IMR-90 (cell line): ENCODE results near the gene TIFAB. TPM values are rescaled to one million over a fixed set of nuclear protein-coding genes. Genes with fewer than 3 reads are reported as not detected.

Experiments
- ATAC-seq: fragments of 200-7000 bp; cut with Tn5 transposase; 2 replicates; pipeline ENCODE4 v1.9.1; 2020; ENCODE audit warnings: low read depth, mild to moderate bottlenecking, moderate library complexity
- BruUV-seq: library from RNA; stranded (reverse); fragments of 400-500 nt; replicated peaks from 2 replicates; lab custom pipeline; 2021; lab: Mats Ljungman, UMichigan
- CTCF ChIA-PET: fragments of 300-600 bp; formaldehyde crosslinking; extraction: SDS; loops from one replicate; lab custom pipeline; 2021; ENCODE audit warnings: antibody characterized with exemption; lab: Yijun Ruan, JAX
- POLR2A ChIA-PET: fragments of 300-600 bp; sonication (Branson Sonifier 250); formaldehyde crosslinking; loops from one replicate; lab custom pipeline; 2022; ENCODE audit warnings: antibody characterized with exemption; ENCODE audit not compliant: unreplicated experiment; lab: Charles Lee
- DNase-seq: peaks from one replicate; pipeline ENCODE4 v3.0.0; 2013
- H2AFZ ChIP-seq: replicated peaks from 2 replicates; pipeline ENCODE3; 2013; ENCODE audit warnings: low read length, mild to moderate bottlenecking; ENCODE audit not compliant: poor library complexity
- H2AK5ac ChIP-seq: 2 replicates; pipeline ENCODE4 v1.6.1; 2013; ENCODE audit warnings: low read depth, low read length, inconsistent platforms
- H2AK9ac ChIP-seq: replicated peaks from 2 replicates; pipeline ENCODE3; 2013; ENCODE audit warnings: mild to moderate bottlenecking, low read depth, low read length, moderate library complexity; ENCODE audit not compliant: poor library complexity
- H2BK120ac ChIP-seq: 2 replicates; pipeline ENCODE4 v1.6.1; 2013; ENCODE audit warnings: low read depth, low read length, inconsistent platforms
- H2BK15ac ChIP-seq: 3 replicates; pipeline ENCODE4 v1.6.1; 2013; ENCODE audit warnings: low read depth, low read length, inconsistent platforms
- H2BK20ac ChIP-seq: 2 replicates; pipeline ENCODE4 v1.6.1; 2013; ENCODE audit warnings: low read depth, mild to moderate bottlenecking, inconsistent platforms, low read length, moderate library complexity
- H2BK5ac ChIP-seq: 2 replicates; pipeline ENCODE4 v1.6.1; 2013; ENCODE audit warnings: mild to moderate bottlenecking, low read depth, low read length, inconsistent platforms; ENCODE audit not compliant: poor library complexity, severe bottlenecking
- H3K14ac ChIP-seq: replicated peaks from 2 replicates; pipeline ENCODE4 v1.6.1; 2013; ENCODE audit warnings: low read depth, low read length, inconsistent platforms
- H3K18ac ChIP-seq: 2 replicates; pipeline ENCODE4 v1.6.1; 2013; ENCODE audit warnings: low read depth, low read length, control low read depth
- H3K23ac ChIP-seq: 2 replicates; pipeline ENCODE4 v1.6.1; 2013; ENCODE audit warnings: low read depth, low read length, inconsistent platforms
- H3K27ac ChIP-seq: 2 replicates; pipeline ENCODE4 v1.5.1; 2013; ENCODE audit warnings: mild to moderate bottlenecking, control low read depth, low read length; ENCODE audit not compliant: insufficient read depth
- H3K27me3 ChIP-seq: 2 replicates; pipeline ENCODE4 v1.6.1; 2013; ENCODE audit warnings: low read length; ENCODE audit not compliant: control insufficient read depth, insufficient read depth
- H3K36me3 ChIP-seq: 2 replicates; pipeline ENCODE4 v1.6.1; 2013; ENCODE audit warnings: low read length, mixed read lengths; ENCODE audit not compliant: control insufficient read depth, insufficient read depth
- H3K4ac ChIP-seq: 2 replicates; pipeline ENCODE4 v1.6.1; 2013; ENCODE audit warnings: low read depth, low read length, inconsistent platforms
- H3K4me1 ChIP-seq: 2 replicates; pipeline ENCODE4 v1.6.1; 2013; ENCODE audit warnings: low read length, mixed read lengths; ENCODE audit not compliant: control insufficient read depth, insufficient read depth
- H3K4me2 ChIP-seq: 2 replicates; pipeline ENCODE4 v1.6.1; 2013; ENCODE audit warnings: low read depth, mild to moderate bottlenecking, control low read depth, low read length, moderate library complexity
- H3K4me3 ChIP-seq: 2 replicates; pipeline ENCODE4 v1.5.1; 2013; ENCODE audit warnings: low read depth, mild to moderate bottlenecking, control low read depth, low read length, moderate library complexity; ENCODE audit not compliant: insufficient read depth
- H3K56ac ChIP-seq: 2 replicates; pipeline ENCODE4 v1.6.1; 2013; ENCODE audit warnings: low read length, inconsistent platforms; ENCODE audit not compliant: insufficient read depth; ENCODE audit errors: extremely low read depth
- H3K79me1 ChIP-seq, 2 experiments: 2 replicates each; pipeline ENCODE4 v1.6.1; 2013; ENCODE audit warnings: low read length in 2 of 2, inconsistent platforms in 1 of 2, low read depth in 1 of 2
- H3K9ac ChIP-seq: 2 replicates; pipeline ENCODE4 v1.6.1; 2013; ENCODE audit warnings: low read depth, low read length, control low read depth
- H3K9me1 ChIP-seq: 2 replicates; pipeline ENCODE4 v1.6.1; 2013; ENCODE audit warnings: low read length, inconsistent platforms; ENCODE audit not compliant: insufficient read depth
- H3K9me3 ChIP-seq: 2 replicates; pipeline ENCODE4 v1.6.1; 2013; ENCODE audit warnings: low read length; ENCODE audit not compliant: control insufficient read depth, insufficient read depth
- H4K20me1 ChIP-seq: 2 replicates; pipeline ENCODE4 v1.6.1; 2013; ENCODE audit warnings: low read length, inconsistent platforms; ENCODE audit not compliant: insufficient read depth
- H4K5ac ChIP-seq: 2 replicates; pipeline ENCODE4 v1.6.1; 2013; ENCODE audit warnings: mild to moderate bottlenecking, low read depth, low read length, control low read depth
- H4K8ac ChIP-seq, 2 experiments: 2 replicates each; pipeline ENCODE4 v1.6.1; 2013; ENCODE audit warnings: low read depth in 2 of 2, low read length in 2 of 2, control low read depth in 1 of 2, inconsistent platforms in 1 of 2
- H4K91ac ChIP-seq: 2 replicates; pipeline ENCODE4 v1.6.1; 2013; ENCODE audit warnings: low read depth, low read length, inconsistent platforms; ENCODE audit not compliant: insufficient read depth
- BHLHE40 ChIP-seq: fragments of 150-350 bp; IDR thresholded peaks from 2 replicates; pipeline ENCODE4 v1.6.1; 2016; ENCODE audit warnings: mild to moderate bottlenecking, low read depth, low read length
- CEBPB ChIP-seq: IDR thresholded peaks from 2 replicates; pipeline ENCODE4 v1.6.1; 2012; ENCODE audit warnings: low read depth, low read length, improper control_type of control experiment
- CHD1 ChIP-seq: IDR thresholded peaks from 2 replicates; pipeline ENCODE4 v1.6.1; 2012; ENCODE audit warnings: low read depth, low read length, improper control_type of control experiment
- CTCF ChIP-seq: conservative IDR thresholded peaks from 2 replicates; pipeline ENCODE4 v1.5.1; 2012; ENCODE audit warnings: mild to moderate bottlenecking, low read depth, low read length, improper control_type of control experiment
- ELK1 ChIP-seq: fragments of 150-350 bp; IDR thresholded peaks from 2 replicates; pipeline ENCODE4 v1.6.1; 2016; ENCODE audit warnings: low read depth, mild to moderate bottlenecking, low read length, moderate library complexity, borderline replicate concordance
- FOS ChIP-seq: fragments of 150-350 bp; IDR thresholded peaks from 2 replicates; pipeline ENCODE4 v1.6.1; 2016; ENCODE audit warnings: low read depth, low read length
- MAFK ChIP-seq: IDR thresholded peaks from 2 replicates; pipeline ENCODE4 v1.6.1; 2012; ENCODE audit warnings: low read depth, low read length, improper control_type of control experiment
- MAZ ChIP-seq: IDR thresholded peaks from 2 replicates; pipeline ENCODE4 v1.6.1; 2012; ENCODE audit warnings: low read depth, mild to moderate bottlenecking, low read length, improper control_type of control experiment, moderate library complexity, borderline replicate concordance
- MXI1 ChIP-seq: IDR thresholded peaks from 2 replicates; pipeline ENCODE4 v1.6.1; 2012; ENCODE audit warnings: low read depth, mild to moderate bottlenecking, low read length, moderate library complexity, borderline replicate concordance
- NFE2L2 ChIP-seq: fragments of 150-350 bp; IDR thresholded peaks from 2 replicates; pipeline ENCODE4 v1.6.1; 2016; ENCODE audit warnings: low read depth, mild to moderate bottlenecking, low read length
- POLR2A ChIP-seq: IDR thresholded peaks from 2 replicates; pipeline ENCODE4 v1.6.1; 2012; ENCODE audit warnings: mild to moderate bottlenecking, low read depth, low read length
- RAD21 ChIP-seq: IDR thresholded peaks from 2 replicates; pipeline ENCODE4 v1.6.1; 2012; ENCODE audit warnings: low read length, improper control_type of control experiment
- RCOR1 ChIP-seq: IDR thresholded peaks from 2 replicates; pipeline ENCODE4 v1.6.1; 2012; ENCODE audit warnings: mild to moderate bottlenecking, low read length, improper control_type of control experiment; ENCODE audit not compliant: insufficient replicate concordance
- SMC3 ChIP-seq: fragments of 150-350 bp; IDR thresholded peaks from 2 replicates; pipeline ENCODE4 v1.6.1; 2016; ENCODE audit warnings: low read depth, mild to moderate bottlenecking, antibody characterized with exemption, low read length, moderate library complexity
- USF2 ChIP-seq: fragments of 150-350 bp; IDR thresholded peaks from 2 replicates; pipeline ENCODE4 v1.6.1; 2017; ENCODE audit warnings: mild to moderate bottlenecking, antibody characterized with exemption, low read length, low read depth
- WGBS, 2 experiments: methylation state at CpG; one replicate each; pipeline versions ENCODE4 v1.1.5 to v1.1.7; 2013; ENCODE audit warnings: missing lambda C conversion rate in 2 of 2; ENCODE audit not compliant: insufficient read length in 1 of 2; ENCODE audit errors: extremely low coverage in 2 of 2; 5-methylcytosine and 5-hydroxymethylcytosine counted together
- dilution Hi-C: fragments of 300-500 bp; cut with HindIII; formaldehyde crosslinking; loops from one replicate; pipeline ENCODE4 v1.14.3; 2018; ENCODE audit warnings: low sequenced_read_pairs; ENCODE audit not compliant: unreplicated experiment
- in situ Hi-C: fragments of 300-500 bp; cut with MboI; formaldehyde crosslinking; loops from 3 replicates; pipeline ENCODE4 v1.14.3; 2019; ENCODE audit warnings: low sequenced_read_pairs, inconsistent platforms, mixed read lengths
- intact Hi-C: fragments of 100-400 bp; cut with micrococcal nuclease; formaldehyde crosslinking; loops from 2 replicates; pipeline ENCODE4 v1.10.0; 2022
- polyA plus RNA-seq, 3 experiments: library from polyadenylated mRNA; depleted of rRNA; stranded (reverse); fragments of >200 nt; gene quantifications; 2 replicates each; pipeline ENCODE4 v1.2.3, GENCODE V29; 2012; ENCODE audit warnings: low replicate concordance in 1 of 3
- total RNA-seq: library from RNA; depleted of rRNA; stranded (reverse); fragments of >200 nt; gene quantifications from 2 replicates; pipeline ENCODE4 v1.2.3, GENCODE V29; 2012

Gene TIFAB
- total and polyA plus RNA-seq, 2 of the 4 experiments (the other 2 are of a cell fraction), result not detected

GRCh38 chr5:135442431-135443160, 9.6 kb downstream of the TIFAB start:
- H3K27ac ChIP-seq, result no peak overlapping the region
- peaks cover 5% of the 10 kb centered on the region for H3K27me3 ChIP-seq
- peak overlapping the region; percentile 37 for H2AFZ ChIP-seq
- no peak overlapping the region for H3K4me3 ChIP-seq
- ChIA-PET POLR2A (no interaction called here), CTCF (interaction anchor here (1.3 to 1.4 kb wide), 3 partner anchors 15 to 123 kb away, joined by 3 read pairs; no protein-coding TSS in a partner anchor)
- no peak overlapping the region for H2BK5ac ChIP-seq
- H2AK9ac ChIP-seq, result peak overlapping the region; percentile 63
- no peak overlapping the region for H3K9ac ChIP-seq
- peak; percentile 8 for ATAC-seq
- no peak overlapping the region for H2BK120ac ChIP-seq
- H3K56ac ChIP-seq, result no peak overlapping the region
- H2AK5ac ChIP-seq, result no peak overlapping the region
- intact Hi-C loops, result no loop called here
- no peak for DNase-seq
- no peak overlapping the region for H4K8ac ChIP-seq
- peaks cover 9% of the 10 kb centered on the region for H3K9me1 ChIP-seq
- no peak overlapping the region for H4K5ac ChIP-seq
- H3K79me1 ChIP-seq, result no peaks in the 10 kb centered on the region
- peak overlapping the region; percentile 36; the same call in 1 of the 2 replicates for H3K23ac ChIP-seq
- H4K91ac ChIP-seq, result no peak overlapping the region
- H3K9me3 ChIP-seq, result no peaks in the 10 kb centered on the region; the same call in 1 of the 2 replicates
- H2BK15ac ChIP-seq, result no peak overlapping the region
- no peak overlapping the region for H3K18ac ChIP-seq
- H3K14ac ChIP-seq, result no peak overlapping the region
- dilution Hi-C loops, result no loop called here
- H4K20me1 ChIP-seq, result no peaks in the 10 kb centered on the region
- no peak overlapping the region for H3K4me2 ChIP-seq
- H2BK20ac ChIP-seq, result no peak overlapping the region
- WGBS, 2 experiments, result 17% methylated on average over 1 of the region's 8 CpGs; no CpG with 5 or more reads in 1 of the 2 experiments
- BruUV-seq, result no TSS peak
- H3K36me3 ChIP-seq, result no peaks in the 10 kb centered on the region
- in situ Hi-C loops, result no loop called here
- peaks cover 9% of the 10 kb centered on the region for H3K4me1 ChIP-seq
- no peak overlapping the region for H3K4ac ChIP-seq
- no peak for TF ChIP-seq RAD21
- no peak for TF ChIP-seq MAZ
- no peak for TF ChIP-seq BHLHE40
- no peak for TF ChIP-seq CHD1
- TF ChIP-seq NFE2L2, result no peak
- no peak for TF ChIP-seq ELK1
- TF ChIP-seq MXI1, result no peak
- TF ChIP-seq USF2, result no peak
- no peak for TF ChIP-seq SMC3
- no peak for TF ChIP-seq CTCF
- no peak for TF ChIP-seq FOS
- no peak for TF ChIP-seq RCOR1
- TF ChIP-seq MAFK, result no peak
- no peak for TF ChIP-seq POLR2A
- no peak for TF ChIP-seq CEBPB
